Dermis blood vessel endothelial cell (primary cell): Measurements from ENCODE around the gene GTF2I. TPM values are rescaled to one million over a fixed set of nuclear protein-coding genes. Genes with fewer than 3 reads are reported as not detected.
"Not testable (repeated sequence)": the region's sequence is repeated elsewhere in the genome, so short reads cannot be mapped to it uniquely, and the experiment has no call there.

ENCODE experiments used
- DNase-seq: peaks from one replicate; pipeline ENCODE4 v3.0.0; 2010
- total RNA-seq: library from RNA; depleted of rRNA; stranded (reverse); fragments of >200 nt; gene quantifications from 2 replicates; pipeline ENCODE4 v1.2.3, GENCODE V29; 2014

GTF2I gene
- total RNA-seq, 1 donor from 2014 or later, result 142 TPM

DNA sequence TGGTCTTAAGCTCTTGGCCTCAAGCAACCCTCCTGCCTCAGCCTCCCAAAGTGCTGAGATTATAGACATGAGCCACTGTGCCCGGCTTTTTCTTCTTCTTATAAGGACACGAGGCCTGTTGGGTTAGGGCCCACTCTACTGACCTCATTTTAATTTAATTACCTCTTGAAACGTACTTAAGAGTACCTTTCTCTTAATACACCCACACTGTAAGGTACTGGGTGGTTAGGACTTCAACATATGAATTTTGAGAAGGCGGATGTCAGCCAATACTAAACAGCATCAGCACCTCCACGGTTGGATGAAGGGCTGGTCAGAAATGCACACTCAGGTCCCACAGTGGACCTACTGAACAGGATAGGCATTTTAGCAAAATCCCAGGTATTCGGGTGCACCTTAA is 124.2 kb downstream of the GTF2I start:
- not testable (repeated sequence) for DNase-seq

DNA sequence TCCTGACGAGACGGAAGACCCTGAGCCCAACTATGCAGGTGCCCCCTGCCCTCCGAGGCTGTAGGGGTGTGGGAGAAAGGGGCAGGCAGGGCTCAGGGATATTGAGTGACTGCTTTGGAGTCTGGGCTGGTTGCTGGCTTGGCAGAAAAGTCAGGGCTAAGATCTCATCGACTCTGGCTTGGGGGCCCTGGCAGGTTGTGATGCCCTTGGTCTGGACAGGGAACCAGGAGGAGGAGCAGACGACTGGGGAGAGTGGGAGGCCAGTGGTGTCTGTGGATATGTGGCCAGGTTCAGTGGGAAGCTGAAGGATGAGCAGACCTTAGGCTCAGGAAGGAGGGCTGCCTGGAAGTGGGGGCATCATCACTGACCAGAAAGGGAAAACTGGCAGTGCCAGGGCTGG is 126.1 kb downstream of the GTF2I start:
- DNase-seq, result not testable (repeated sequence)

DNA sequence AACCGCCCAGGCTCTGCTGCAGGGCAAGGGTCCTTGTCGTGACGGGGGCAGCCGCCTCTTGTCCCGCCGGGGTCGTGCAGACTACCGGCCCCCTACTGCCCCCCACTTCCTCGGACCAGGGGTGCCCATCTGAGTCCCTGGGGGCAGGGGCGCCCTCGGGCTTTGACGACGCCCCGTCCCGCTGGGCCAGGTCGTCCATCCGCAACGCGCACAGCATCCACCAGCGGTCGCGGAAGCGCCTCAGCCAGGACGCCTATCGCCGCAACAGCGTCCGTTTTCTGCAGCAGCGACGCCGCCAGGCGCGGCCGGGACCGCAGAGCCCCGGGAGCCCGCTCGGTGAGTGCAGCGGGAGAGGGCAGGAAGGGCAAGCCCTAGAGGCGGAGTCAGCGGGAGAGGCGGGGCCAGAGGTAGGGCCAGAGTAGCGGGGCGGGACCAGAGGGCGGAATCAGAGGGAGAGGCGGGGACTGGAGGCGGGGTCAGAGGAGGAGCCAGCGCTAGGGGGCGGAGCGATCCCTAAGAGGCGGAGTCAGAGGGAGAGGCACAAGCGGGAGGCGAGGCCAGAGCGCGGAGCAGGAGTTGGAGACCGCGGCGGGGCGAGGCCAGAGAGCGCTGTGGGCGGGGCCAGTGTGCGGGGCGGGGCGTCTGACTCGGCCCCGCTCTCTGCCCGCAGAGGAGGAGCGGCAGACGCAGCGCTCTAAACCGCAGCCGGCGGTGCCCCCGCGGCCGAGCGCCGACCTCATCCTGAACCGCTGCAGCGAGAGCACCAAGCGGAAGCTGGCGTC is 131.0 kb downstream of the GTF2I start:
- peak; percentile 86 for DNase-seq

DNA sequence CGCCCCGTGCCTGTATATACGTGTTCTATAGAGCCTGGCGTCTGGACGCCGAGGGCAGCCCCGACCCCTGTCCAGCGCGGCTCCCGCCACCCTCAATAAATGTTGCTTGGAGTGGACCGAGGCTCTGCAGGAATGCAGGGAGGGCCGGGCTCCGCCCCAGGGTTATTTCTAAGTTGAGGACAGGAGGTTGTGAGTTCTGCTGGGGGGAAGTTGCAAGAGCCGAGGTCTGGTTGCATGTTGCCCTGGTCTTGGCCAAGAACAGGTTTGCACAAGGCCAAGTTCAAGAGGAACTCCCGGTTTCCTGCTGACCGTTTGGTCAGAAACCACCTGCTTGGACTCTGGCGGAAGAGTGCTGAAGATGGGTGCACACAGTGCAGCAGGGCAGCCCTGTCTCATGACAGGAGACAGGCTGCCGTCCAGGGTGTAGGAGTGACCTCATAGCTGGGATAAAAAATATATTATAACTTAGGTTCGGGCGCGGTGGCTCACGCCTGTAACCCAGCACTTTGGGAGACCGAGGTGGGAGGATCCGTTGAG is 131.8 kb downstream of the GTF2I start:
- not testable (repeated sequence) for DNase-seq

DNA sequence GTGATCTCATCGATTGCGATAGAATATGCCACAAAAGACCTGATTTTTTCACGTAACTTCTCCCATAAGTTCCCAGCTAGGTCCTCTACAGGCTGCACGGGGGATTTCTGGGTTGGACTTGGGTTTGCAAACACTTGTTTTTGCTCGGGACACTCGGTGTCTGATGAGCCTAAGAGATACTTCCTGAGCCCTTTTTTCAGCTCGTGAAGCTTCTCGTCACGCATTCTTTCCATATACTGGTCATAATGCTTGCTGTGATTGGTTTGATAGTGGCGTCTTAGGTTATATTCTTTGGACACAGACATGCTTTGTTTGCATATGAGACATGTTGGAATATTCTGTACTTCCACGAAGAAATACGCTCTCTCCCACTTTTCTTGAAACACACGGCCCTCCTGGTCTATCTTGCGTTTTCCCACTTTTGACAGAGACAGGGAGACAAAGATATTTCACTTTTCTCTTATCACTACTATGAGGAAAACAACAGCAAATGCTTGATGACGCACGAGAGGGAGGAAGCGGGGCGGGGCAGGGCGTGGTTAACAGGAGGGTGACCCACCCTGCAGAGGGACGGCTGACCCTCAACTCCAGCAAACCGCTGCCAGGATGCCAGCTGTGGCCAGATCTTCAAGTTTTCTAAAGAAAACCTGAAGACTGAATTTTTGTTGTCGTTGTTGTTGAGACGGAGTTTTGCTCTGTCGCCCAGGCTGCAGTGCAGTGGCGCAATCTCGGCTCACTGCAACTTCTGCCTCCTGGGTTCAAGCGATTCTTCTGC is 140.5 kb downstream of the GTF2I start:
- DNase-seq, result not testable (repeated sequence)

DNA sequence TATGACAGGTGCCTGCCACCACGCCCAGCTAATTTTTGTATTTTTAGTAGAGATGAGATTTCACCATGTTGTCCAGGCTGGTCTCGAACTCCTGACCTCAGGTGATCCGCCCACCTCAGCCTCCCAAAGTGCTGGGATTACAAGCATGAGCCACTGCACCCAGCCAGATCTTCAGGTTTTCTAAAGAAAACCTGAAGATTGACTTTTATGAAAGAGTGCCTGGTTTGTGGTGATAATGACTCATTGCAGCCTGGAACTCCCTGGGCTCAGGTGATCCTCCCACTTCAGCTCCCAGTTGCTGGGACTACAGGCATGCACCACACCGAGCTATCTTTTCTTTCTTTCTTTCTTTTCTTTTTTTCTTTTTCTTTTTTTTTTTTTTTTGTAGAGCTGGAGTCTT is 141.1 kb downstream of the GTF2I start:
- DNase-seq, result not testable (repeated sequence)

Other genes starting within 250 kb of the GTF2I start
- 6.1 and 7.4 TPM in 2 replicates for gene GTF2IRD1, start 203.8 kb upstream of the GTF2I start, total RNA-seq
- gene NCF1, start 116.3 kb downstream of the GTF2I start, total RNA-seq, result not detected in 2 replicates
- gene GTF2IRD2, start 193.9 kb downstream of the GTF2I start, total RNA-seq, result 3.8 and 4.8 TPM in 2 replicates